ENCODE data around the gene LIPA. TPM values are rescaled to one million over a fixed set of nuclear protein-coding genes. Genes with fewer than 3 reads are reported as not detected.
"Not testable (repeated sequence)": the region's sequence is repeated elsewhere in the genome, so short reads cannot be mapped to it uniquely, and the experiment has no call there.

LIPA gene
- polyA plus RNA-seq, 3 donors, result 51.8 to 55.7 (median 53.8) TPM

DNA sequence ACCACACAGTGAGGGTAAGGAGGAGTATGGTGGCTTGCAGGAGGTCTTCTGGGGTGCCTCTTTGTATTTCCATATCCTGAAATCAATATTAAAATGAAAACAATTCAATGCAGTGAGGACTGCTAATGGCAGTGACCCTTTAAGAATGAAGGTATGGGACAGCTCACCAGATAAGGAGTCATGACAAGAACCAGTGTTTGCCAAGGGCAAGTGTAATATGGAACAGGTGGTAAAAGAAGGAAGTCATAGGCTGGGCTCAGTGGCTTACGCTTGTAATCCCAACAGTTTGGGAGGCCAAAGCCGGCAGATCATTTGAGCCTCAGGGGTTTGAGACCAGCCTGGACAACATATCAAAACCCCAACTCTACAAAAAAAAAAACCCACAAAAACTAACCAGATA lies 20.0 kb upstream of the LIPA start:
- no peak for DNase-seq (ENCODE audit: low read depth in 3 of 3, low spot score in 2 of 3)

DNA sequence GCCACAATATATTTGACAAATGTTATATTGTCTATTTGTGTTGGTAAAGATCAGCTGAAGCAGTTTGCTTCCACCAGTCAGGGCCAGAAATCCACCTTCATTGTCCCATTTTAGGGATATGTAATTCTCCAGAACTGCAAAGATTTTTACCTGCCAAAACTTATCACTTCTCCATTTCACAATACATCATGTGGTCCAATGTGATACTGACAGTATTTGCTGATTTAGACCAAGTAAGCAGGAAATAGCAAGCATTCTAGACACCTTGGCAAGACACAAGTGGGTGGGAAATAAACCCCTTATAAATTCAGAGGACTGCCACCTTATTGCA lies 18.5 kb upstream of the LIPA start:
- DNase-seq (ENCODE audit: low read depth in 3 of 3, low spot score in 2 of 3), result no peak

DNA sequence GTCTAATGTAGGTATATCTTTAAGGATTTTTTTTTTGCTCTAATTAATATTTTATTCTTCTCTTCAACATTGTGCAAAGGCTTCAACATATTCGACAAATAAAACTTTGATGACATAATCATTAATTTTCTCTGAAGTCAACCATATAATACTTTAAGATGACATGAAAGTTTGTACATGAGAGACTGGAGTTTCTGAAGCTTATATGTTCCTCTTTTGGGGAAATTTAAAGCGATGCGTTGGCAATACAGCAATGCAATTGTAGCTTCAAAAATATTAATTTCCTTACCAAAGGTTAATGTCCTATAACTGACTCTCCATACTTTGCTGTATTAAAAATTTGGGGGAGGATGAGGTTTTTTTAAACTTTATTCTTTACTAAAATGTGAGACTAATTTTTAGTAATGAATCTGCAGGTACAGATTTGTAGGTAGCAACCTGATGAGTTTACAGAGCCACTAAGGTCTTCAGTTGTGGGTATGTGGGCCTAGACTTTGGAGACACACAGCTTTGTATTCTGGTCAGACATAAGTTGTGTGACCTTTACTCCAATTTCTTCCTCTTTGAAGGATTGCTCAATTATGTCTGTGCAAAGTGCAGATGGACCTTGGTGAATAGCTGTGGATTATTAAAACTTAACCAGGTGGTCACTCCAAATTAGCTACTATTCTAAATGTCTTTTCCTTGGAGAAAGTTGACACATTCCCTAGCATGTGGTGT lies 18.0 kb upstream of the LIPA start:
- no peak for DNase-seq (ENCODE audit: low read depth in 3 of 3, low spot score in 2 of 3)

DNA sequence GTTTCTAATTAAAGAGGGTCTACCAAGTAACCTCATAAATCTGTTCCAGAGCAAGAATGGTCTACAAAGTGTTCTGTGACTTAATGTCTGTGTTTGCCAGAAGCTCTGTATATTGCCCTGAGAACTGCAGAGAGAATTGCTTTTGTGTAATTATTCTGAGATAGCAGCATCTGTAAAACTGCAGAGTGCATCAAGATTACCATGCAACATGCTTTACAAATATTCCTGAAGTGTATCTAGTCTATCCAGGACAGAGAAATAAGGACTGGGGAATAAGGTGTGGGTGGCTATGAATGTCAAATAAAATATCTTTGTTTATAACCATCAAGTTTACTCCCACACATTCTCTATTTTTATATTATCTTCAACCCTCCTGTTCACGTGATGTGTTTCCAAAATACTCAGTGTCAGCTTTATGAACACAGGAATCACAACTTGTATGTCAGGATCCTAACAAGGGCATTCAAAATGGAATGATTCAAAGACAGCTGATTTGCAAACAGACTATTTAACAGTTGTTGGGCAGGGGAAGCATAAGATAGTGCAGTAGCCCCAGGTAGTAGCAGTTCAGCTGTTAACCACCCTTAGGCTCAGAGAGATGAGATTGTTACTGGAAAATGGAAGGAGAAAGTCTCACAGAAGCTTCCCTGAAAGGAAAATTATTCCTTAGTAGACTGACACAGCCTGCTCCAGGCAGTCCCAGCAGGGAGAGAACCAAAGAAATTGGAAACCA lies 15.3 kb upstream of the LIPA start:
- DNase-seq (ENCODE audit: low read depth in 3 of 3, low spot score in 2 of 3), result no peak

DNA sequence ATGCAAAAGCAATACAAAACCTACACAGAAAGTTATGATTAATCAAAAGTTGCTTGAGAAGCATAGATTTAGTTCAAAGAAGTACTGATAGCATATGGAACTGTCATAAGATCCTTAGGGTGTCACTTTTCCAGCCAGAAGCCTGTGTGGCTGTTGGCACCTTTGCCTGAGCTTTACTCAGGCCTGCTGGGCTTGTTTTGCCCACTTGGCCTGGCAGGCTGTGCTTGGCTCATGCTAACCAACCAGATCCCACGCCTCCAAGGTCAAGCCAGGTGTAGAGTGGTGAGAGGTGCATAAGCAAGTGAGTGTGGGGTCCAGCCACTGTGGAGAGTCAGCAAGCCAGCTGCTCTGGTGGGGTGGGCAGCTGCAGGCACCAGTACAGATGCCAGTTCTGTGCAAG lies 12.0 kb upstream of the LIPA start:
- DNase-seq (ENCODE audit: low read depth in 3 of 3, low spot score in 2 of 3), result no peak

DNA sequence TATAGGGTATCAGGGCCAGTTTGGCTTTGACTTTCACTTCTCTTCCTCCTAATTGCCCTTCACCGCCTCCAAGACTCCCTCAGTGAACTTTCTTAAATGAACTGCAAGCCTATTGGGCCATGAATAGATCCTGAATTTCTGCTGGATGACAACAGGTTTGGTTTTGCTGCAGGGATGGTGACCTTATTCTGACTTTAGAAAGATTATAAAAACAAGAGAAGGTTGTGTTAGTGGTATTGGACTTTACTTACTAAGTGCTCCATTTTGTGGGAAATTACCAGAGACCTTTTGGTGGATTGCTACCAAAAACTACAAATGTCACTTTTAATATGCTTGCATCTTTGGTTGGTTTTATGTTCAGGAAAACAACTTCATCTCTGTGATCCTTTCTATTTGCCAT lies 11.5 kb upstream of the LIPA start:
- DNase-seq (ENCODE audit: low read depth in 3 of 3, low spot score in 2 of 3), result no peak

DNA sequence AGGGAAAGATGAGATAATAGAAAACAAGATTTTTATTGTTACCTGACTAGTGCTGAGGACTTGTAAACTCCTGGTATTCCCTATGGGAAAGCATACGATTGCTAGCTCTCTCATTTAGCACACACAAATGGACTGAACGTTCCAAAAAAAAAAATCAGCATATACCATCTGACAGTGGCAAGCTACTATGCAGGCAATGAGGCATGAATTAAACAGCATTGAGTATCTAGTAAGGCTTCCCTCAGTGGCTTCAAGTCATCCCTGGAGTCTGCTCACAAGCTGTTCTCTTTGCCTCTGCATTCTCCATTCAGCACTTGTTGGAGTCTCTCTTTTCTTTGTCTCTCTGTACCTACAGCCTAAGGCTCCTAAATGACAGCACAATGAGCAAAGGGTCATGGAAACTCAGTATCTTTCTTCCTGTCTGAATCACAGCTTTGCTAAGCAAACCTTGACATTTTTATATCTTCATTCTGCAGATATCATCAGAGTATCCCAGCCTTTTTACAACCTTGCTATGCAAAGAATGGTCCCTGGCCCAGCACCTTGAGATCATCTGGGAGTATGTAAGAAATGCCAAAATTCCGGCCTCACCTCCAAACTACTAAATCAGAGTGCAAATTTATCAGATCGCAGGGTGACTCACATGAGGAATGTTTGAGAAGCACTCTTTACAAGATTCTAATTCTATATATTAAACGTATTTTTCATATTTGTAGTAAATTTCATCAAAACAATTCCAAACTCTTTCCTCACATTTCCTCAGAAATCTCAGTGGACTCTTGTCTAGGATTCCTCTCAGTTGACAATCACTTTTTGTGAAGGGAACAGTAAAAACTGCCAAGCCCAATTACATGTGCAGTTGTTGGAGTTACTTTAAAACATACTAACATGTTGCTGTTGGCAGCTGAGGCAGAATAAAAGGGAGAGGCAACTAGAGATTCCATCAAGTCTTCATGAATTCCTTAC lies 10.8 kb upstream of the LIPA start:
- no peak for DNase-seq (ENCODE audit: low read depth in 3 of 3, low spot score in 2 of 3)

DNA sequence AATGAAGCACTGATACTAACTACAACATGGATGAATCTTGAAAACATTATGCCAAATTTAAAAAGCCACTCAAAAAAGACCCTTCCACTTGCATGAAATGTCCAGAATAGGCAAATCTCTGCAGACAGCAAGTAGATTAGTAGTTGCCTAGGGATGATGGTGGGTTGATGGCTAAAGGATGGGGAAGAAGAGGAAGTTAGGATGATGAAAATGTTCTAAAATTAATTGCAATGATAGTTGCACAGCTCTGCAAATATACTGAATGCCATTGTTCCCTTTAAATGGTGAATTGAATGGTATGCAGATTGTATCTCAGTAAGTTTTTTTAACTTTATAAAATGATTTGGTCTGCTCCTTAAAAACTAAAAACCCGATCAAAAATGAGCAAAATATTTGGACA lies 7.3 kb upstream of the LIPA start:
- no peak for DNase-seq (ENCODE audit: low read depth in 3 of 3, low spot score in 2 of 3)

DNA sequence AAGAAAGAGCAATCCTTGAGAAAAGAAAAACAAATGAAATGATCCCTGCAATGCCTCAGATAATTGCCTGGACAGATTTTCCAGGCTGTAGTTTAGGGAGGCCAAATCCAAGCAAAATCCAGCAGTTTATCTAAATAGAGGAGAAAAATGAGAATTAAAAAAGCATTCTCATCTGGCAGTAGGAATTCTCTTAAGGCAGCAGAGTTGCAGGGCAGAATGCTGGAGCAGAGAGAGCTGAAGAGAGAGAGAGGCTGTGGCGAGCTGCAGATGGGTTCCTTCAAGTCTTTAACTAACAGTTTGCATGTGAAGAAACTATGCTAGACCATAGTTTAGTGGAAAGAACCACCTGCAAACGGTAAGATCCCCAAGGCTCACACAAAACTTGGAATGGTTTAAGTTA lies 6.0 kb upstream of the LIPA start:
- DNase-seq (ENCODE audit: low read depth in 3 of 3, low spot score in 2 of 3), result no peak

DNA sequence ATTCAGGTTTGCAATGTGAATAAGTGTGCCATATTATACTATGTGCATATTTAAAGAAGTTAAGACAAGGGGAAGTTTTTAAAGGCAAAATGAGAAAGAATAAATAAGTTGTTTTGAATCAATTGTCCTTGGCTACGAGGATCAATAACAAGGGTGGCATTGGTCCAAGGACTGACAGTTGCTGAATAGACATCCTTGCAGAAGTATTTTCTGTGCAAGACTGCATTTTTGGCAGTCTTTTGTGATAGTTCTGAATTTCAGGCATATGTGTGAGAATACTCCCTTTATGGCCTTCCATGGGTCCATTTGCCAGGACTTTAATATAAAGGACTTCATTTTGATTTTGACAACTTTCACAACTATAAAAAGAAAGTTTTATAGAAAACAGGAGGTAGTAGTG lies 5.4 kb upstream of the LIPA start:
- DNase-seq (ENCODE audit: low read depth in 3 of 3, low spot score in 2 of 3), result no peak

DNA sequence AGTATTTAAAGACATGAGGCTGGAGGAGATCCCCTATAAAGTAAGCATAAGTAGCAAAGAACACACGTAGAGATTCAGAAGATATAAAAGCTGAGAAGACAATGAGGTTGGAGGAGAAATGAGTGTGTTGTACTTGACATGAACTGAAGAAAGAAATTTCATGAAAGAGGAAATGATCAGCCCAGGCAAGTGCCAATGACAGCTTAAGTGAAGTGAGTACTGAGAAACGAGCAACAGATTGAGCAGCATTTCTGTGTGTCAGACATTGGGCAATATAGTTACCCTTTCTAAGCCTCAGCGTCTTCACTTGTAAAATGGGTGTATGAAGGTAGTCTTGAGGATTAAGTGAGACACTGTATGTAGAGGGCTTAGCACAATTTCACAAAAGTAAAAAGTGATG lies 4.8 kb upstream of the LIPA start:
- no peak for DNase-seq (ENCODE audit: low read depth in 3 of 3, low spot score in 2 of 3)

DNA sequence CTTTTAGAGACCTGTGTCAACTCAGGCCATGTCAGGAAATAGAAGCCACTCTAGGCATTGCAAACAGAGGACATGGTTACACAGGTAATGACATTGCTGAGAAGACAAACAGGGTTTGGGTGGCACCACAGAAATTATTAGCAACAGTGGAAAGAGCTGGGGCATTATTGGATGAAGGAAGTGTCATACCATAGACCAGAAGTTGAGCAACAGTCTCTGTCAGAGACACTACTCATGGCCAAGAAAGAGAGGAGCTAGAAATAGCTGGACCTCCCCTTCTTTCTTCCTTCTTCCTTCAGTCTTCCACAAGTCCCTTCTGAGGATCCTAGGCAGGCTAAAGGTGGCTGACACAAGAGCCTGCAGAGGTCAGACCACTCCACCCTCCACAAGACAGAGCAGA lies 4.2 kb upstream of the LIPA start:
- DNase-seq (ENCODE audit: low read depth in 3 of 3, low spot score in 2 of 3), result no peak

DNA sequence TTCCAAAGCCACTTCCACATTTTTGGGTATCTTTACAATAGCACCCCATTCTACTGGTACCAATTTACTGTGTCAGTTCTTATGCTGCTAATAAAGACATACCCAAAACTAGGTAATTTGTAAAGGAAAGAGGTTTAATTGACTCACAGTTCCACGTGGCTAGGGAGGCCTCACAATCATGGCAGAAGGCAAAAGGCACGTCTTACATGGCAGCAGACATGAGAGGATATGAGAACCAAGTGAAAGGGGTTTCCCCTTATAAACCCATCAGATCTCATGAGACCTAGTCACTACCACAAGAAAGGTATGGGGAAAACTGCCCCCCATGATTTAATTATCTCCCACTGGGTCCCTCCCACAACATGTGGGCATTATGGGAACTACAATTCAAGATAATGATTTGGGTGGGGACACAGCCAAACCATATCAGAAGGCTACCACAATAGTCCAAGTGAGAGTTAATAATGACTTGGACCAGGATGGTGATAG lies 3.6 kb upstream of the LIPA start:
- DNase-seq (ENCODE audit: low read depth in 3 of 3, low spot score in 2 of 3), result not testable (repeated sequence)

DNA sequence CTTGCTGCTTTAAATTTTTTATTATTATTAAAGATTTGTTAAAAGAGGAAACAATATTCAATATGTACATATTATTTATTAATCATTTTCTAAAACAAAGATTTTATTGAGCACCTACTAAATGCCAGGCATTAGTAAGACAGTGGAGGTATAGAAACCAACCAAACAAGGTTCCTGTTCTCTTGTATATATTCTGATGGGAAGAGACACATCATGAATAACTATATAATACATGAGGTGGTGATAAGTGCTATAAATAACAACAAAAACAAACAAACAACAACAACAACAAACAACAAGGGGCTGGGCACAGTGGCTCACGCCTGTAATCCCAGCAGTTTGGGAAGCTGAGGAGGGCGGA lies 630 bp upstream of the LIPA start:
- DNase-seq (ENCODE audit: low read depth in 3 of 3, low spot score in 2 of 3), result no peak

DNA sequence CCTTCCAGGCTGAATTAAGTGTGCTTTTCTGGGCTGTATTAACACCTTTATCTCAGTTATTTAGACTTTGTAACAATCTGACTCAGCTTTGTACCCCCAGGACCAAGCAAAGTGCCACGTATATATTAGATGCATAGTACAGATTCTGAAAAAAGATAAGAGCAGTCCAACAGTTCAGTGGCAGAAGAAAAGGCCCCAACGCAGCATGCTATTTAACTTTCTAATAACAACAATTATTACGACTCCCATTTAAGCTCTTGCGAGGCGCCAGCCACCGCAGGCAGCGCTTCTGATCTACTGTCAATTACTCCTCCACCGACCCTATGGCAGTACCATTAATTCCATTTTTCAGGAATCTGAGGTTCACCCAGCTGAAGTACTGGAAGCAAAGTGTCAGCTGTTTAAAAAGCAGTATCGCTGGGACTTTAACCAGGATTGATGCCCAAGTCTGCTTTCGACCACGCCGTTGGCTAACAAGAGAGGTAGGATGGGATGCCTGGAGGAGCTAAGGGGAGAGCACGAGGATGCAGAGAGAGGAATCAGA lies 638 bp downstream of the LIPA start:
- no peak for DNase-seq (ENCODE audit: low read depth in 3 of 3, low spot score in 2 of 3)

DNA sequence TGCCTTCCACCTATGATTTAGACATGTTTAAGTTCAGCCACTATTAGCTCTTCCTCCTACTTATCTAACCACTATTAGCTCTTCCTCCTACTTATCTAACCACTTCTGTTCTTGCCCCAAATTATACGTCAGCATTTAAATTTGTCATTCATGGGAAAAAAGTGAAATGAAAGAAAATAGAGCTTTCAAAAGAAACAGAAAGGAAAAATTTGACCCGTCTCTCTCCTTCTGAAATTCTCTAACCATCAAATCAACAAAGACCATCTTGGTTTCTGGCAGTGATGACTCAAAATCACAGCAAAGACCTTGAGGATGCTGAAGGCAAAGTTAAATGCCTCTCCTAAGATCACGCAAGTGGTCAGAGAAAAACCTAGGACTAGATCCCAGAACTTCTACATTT lies 2.6 kb downstream of the LIPA start:
- DNase-seq (ENCODE audit: low read depth in 3 of 3, low spot score in 2 of 3), result no peak

DNA sequence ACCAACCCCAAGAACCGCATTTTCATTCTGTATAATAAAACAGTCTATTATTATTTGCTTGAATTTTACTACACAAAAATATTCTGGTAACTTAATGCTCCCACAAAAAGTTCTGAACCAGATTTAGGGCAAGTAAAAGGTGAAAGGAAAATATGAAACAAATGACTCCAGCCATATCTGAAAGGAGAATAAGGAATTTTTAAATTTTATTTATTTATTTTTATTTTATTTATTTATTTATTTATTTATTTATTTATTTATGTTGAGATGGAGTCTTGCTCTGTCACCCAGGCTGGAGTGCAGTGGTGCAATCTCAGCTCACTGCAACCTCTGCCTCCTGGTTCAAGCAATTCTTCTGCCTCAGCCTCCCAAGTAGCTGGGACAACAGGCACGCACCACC lies 4.0 kb downstream of the LIPA start:
- DNase-seq (ENCODE audit: low read depth in 3 of 3, low spot score in 2 of 3), result not testable (repeated sequence)

DNA sequence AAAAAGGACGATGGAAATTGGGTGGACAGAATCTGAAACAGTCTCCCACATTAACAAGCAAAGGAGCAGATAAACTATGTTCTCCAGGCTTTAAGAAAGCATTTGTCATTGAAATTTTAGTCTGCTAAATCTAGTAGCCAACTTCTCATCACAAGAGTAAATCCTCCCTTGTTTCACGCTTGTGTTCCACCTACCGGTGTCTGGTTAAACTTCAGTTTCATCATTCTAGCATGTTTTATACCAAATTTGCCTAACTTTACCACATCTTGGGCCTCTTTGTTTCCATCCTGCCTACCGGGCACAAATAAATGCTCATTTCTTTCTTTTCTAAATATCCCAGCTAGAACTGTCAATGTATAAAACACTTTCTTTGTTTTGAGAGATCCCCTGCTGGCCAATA lies 5.8 kb downstream of the LIPA start:
- DNase-seq (ENCODE audit: low read depth in 3 of 3, low spot score in 2 of 3), result no peak

DNA sequence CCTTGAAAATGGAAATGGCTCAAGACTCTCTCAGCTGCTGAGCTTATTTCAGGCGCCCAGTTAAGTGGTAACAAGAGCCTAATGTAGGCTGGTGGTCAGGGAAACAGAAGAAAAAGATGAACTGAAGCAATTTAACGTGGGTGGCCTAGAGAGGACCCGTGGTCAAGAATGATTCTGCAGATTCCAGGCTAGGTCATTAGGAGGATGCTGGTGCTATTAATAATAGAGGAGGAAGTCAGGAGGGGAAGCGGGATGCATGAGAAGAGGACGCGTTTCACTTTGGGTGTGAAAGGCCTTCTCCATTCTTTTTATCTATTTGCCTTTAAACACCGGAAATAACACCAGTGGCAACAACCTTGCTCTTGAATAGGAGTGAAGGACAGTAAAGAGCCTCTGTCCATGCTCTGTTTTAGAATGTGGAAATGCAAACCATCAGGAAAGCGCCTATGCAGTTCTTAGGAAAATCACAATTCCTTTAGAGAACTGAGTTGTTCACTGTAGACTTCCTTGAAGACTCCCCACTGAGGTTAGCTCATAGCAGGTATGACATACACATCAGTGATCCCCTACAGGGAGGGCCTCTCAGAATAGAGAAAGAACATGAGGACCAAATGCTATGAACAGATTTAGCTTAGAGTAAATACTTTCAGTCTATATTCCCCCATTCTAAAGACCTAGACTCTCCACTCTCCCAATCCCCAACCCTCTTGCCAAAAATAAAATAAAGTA lies 8.6 kb downstream of the LIPA start:
- DNase-seq (ENCODE audit: low read depth in 3 of 3, low spot score in 2 of 3), result no peak

DNA sequence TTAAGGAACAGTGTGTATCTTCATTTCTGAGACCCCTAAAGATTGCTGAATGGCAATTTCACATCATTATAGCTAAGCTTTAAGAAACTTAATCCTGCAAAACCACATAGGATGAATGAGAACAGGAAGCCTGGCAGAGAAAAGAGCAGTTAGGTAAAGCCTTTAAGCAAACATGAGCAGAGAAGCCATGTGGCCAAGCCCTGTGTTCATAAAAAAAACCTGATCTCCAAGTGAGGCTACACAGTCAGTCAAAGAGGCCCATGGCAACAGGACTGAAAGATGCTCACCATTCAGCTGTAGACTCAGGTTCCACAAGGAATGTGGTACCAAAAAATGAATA lies 9.3 kb downstream of the LIPA start:
- DNase-seq (ENCODE audit: low read depth in 3 of 3, low spot score in 2 of 3), result no peak

Measured in right renal cortex interstitium (tissue), 3 donors.